GM21423 (cell line): ENCODE data around the gene SFMBT2.
A peak's percentile ranks its signal among the peaks of the same experiment; 100 is the strongest.
"Not testable (repeated sequence)": the region's sequence is repeated elsewhere in the genome, so short reads cannot be mapped to it uniquely, and the experiment has no call there.

Experiments used
- ATAC-seq: cut with Tn5 transposase; IDR thresholded peaks from one replicate; pipeline ENCODE4 v1.9.1; 2021; ENCODE audit warnings: mild to moderate bottlenecking, moderate library complexity; ENCODE audit not compliant: unreplicated experiment

Gene SFMBT2

DNA sequence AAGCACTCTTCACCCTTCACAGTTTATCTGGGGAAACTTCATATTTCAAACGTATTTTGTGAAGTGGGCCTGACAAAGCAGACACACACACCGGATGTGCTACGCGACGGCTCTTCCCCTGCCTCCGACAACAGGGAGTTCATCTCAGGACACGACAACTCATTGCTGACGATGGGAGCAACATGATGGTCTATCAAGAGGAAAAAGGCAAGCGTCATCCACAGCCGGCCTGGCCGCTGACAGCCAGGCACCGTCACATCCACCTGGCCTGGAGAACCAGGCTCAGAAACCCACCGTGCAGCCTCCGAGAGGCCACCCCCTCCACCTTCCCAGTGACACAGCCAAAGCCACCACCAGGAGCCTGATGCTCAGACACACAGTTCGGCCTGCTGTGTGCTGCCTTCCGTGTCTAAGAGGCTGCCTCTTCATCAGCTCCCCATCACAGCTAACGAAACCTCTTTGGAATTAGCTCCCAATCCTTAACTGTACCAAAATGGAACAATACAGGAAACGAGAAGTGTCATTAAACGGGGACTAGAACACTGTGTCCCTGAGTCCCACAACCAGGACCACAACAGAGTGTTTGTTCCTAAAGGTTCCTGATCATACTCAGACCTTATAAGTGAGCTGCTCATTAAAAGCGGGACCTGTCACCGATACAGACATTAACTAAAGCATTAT lies 76.7 kb downstream of the SFMBT2 start:
- no peak for ATAC-seq

DNA sequence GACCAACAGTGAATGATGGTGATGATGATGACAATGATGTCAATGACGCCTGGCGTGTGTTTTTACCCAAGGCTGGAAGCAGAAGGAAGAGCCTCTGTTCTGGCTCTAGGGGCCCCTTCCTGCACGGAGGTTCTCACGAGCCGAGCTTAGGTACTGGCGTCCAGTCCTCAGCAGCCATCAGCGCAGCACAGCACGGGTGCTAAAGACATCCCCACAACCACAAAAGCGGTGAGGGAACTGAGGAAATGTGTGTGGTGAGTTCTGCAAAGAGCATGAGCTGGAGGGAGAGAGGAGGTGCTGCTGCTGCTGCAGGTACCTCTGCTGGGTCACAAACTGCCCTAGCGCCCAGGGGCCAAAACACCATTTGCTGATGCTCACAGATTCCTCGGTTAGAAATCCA lies 81.6 kb downstream of the SFMBT2 start:
- ATAC-seq = no peak

DNA sequence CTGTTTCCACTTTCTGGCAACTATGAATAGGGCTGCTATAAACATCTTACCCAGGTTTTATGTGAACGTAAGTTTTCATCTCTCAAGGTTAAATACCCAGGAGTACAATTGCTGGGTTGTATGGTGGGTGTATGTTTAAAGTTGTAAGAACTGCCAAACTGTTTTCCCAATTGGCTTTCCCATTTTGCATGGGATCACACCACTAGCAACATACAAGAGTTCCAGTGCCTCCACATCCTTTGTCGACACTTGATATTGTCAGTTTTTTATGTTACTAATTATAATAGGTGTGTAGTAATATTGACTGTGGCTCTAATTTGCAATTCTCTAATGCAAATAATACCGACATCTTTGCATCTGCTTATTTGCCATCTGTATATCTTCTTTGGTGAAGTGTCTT lies 82.9 kb downstream of the SFMBT2 start:
- ATAC-seq = no peak

DNA sequence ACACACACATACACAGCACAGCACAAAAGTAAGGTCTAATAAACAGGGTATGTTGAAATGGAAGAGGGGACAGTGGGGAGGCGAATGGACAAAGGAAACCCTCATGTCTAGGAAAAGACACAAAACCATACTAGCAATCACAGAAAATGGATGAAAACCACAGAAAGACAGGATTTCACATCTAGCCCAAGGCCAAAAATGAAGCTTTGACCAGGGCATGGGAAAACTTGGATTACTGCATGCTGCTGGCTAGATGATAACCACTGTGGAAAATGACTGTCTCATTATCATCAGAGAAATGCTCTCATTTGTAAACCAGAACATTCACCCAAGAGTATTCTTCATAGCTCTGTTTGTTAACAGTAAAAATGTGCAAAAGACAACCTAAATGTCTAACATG lies 88.2 kb downstream of the SFMBT2 start:
- ATAC-seq = no peak

DNA sequence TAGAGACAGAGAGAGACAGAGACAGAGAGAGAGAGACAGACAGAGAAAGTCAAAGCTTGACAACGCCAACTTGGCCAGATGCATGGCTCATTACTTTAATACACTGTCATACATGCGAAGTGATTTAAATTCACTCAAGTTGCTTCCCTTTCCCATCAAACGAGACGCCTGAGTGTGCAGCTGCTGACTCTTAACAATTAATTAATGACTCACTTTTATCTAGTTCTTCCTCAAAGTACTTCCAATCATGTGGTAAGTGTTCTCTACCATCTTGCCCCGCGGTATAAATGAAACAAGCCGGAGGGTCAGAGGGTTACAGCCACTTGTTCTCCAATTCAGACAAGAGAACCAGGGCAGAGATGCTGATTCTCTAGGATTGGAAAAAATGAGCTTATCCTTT lies 90.8 kb downstream of the SFMBT2 start:
- no peak for ATAC-seq

DNA sequence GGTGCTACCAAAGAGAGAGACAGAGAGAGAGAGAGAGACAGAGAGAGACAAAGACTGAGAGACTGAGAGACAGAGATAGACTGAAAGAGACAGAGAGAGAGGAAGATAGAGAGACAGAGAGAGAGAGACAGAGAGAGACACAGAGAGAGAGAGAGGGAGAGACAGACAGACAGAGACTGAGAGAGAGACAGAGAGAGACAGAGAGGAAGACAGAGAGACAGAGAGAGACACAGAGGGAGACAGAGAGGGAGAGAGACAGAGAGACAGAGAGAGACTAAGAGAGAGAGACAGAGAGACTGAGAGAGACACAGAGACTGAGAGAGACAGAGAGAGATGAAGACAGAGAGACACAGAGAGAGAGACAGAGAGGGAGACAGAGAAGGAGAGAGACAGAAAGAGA lies 91.2 kb downstream of the SFMBT2 start:
- peak; percentile 6 for ATAC-seq

DNA sequence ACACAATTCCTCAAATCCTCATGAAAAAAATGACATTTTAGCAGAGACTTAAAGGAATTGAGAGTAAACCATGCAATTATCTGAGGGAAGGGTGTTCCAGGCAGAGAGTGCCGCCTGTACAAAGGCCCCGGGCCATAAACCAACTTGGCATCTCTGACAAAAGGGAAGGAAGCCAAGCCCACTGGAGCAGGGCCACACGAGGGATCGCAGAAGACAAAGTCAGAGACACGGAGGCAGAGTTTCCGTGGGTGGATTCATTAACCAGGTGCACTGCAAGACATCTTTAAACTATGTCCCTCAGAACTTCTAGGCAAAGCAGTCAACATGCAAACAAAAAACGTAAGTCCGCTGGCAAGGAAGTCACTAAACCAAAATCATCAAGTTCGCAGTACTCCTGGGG lies 92.0 kb downstream of the SFMBT2 start:
- ATAC-seq = peak; percentile 36

DNA sequence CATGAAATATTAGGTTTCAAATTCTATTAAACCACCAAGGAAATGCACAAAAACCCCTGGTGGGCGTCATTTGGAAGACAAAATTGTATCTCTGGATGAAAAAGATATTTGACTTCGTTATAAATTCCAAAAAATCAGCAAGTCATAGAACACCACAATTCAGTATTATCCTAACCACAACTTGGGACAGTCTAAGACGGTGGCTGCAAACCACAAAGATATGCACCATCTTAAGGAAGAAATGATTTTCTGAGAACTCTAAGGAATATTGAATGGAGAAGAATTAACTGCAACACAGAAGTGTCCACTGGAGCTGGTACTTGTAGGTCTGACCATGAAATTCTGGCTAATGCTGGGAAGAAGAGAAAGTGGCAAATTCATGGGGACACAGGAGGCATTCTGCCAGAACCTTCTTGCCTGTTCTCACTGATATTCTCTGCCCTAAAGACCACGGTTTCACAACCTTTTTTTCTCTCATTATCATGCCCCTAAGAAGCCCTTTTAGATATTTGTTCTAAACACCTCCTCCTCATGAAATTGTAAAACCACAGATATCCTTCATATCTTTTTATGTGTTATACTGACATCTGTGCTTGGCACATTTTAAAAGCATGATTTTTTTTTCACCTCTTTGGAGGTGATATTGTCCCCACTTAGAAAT lies 92.9 kb downstream of the SFMBT2 start:
- ATAC-seq = no peak

DNA sequence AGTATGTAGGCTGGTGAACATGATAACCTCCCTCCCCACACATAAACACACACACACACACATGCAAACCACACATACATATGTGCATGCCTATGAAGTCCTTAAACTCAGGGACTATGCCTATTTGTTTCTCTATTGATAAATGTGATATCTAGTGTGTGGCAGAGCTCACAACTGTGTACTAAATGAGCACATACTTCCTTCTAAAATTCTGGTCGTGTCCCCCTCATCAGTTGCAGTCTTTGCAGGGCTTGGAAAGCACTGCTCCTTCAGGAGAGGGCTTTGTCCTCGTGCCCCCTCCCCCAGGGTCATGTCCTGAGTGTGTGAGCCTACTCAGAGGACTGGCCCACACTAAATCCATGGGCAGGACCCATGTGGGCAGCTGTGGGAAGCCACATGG lies 94.0 kb downstream of the SFMBT2 start:
- ATAC-seq = no peak

DNA sequence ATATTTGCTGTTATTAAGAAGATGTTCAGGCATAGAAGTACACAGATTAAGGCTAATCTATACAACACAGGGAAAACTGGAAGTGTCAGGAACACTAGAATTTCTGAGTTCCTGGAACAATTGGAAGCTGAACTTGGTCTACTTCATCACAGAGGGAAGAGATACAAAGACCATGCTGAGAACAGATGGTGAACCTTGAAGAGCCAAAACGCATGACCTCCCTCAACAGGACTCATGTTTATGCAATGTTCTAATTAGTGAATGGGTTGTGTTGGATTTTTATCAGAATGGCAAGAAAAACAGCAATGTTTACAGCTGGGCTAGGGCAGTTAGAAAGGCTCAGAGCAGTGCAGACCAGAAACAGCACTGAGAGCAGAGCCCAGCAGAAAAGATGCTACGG lies 94.9 kb downstream of the SFMBT2 start:
- no peak for ATAC-seq

DNA sequence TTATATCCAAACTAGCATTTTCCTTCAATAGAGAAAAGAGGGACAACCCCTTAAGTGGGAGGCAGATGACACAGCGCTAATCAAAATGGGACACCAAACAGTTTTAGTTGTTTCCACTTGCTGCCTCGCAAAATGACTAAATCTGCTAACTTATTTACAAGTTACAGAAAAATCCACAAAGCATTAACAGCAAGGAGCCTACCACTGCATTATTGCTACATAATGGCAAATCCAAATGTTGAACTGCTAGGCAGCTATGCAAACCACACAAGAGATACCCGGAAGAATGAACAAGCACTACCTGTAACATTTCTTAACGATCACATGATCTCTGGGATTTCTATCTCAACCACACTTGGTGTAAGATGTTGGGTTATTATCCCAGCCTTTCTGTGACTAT lies 96.7 kb downstream of the SFMBT2 start:
- ATAC-seq = no peak

DNA sequence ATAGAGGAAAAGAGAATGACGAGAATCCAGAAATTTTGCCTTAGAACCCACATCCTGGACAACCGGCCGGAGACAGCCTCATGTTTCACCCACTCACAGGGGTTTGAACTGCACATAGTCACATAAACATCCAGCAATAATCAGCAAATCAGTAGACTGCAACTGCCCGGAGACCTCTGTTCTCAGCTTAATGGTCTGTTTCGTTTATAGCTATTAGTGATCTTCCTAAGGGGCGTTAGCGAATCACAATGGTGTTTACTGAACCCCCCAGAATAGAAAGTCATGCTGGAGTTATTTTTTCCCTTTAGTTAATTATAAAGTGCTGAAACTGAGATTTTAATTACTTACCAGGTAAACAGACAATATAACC lies 98.4 kb downstream of the SFMBT2 start:
- no peak for ATAC-seq

DNA sequence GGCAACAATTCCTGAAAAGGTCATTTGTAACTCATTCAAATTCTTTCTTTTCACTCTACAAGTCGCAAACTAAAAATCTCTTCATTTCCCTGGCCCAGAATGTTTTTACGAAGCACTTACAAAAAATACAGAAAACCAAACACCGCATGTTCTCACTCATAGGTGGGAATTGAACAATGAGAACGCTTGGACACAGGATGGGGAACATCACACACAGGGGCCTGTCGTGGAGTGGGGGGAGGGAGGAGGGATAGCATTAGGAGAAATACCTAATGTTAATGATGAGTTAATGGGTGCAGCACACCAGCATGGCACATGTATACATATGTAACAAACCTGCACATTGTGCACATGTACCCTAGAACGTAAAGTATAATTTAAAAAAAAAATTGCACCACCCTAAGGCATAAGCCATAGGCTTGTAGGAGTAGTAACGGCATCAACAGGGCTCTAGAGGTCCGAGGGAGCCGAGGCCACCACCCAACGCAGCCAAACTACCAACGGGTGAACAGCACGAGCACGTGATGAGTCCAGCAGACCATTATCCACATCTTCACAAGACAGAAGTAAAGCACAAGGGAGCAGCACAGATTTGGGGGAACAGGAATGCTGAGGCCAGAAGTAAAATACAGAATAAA lies 98.9 kb downstream of the SFMBT2 start:
- not testable (repeated sequence) for ATAC-seq

DNA sequence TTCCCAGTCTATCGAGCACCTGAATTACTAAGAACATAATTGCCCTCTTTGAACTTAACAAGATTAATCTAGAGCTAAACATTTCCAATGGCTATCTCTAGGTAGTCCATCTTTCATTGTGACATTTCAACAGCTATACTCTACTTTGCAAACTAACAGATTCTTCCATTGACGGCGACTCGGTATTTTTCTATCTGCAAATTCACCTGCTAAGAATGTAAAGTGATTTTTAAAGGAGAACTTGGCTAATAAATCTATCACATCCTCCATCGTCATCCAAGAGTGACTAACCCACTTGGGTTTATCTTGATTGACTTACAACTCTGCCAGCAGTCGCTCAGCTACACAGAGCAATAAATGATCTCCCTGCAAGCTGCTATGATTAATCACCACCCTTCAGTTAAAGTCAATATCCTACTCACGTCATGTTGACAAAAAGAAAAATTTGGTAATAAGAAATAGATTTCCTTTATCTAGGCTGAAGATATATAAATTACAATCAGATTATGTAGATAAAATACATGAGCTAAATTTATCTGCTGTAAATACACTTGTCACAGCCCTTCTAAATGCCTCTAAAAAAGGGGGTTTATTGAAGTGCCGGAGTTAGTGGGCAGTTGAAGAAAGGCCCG lies 99.5 kb downstream of the SFMBT2 start:
- ATAC-seq = no peak

DNA sequence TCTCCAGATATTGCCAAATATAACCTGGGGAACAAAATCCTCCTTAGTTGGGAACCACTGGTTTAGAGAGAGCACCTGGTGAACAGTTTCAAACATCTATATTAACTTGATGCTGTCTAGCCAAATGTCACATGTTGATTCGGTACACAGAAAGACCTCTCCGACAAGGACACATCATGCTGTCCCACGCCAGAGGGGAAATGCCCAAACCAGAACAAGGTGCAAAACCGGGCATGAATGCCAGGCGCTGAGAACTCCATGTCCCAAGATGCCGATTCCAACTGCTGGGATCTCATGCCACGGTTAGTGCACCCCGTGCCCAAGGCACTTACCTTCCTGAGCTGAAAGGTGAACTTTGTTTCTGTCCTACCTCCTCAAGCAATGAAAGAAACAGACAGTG lies 100.8 kb downstream of the SFMBT2 start:
- ATAC-seq = no peak

DNA sequence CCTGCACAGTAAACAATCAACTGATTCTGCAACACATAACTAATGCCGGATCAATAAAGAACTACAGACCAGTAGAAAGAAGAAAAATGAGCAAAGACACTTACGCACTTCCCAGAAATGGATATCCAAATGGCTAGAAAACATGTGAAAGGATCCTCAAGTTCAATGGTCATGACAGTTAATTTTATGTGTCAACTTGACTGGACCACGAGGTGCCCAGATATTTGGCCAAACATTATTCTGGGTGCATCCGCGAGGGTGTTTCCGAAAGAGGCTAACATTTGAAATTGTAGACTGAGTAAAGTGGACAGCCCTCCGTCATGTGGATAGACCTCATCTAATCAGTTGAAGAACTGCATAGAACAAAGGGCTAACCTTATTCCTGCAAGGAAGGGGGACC lies 102.0 kb downstream of the SFMBT2 start:
- no peak for ATAC-seq

DNA sequence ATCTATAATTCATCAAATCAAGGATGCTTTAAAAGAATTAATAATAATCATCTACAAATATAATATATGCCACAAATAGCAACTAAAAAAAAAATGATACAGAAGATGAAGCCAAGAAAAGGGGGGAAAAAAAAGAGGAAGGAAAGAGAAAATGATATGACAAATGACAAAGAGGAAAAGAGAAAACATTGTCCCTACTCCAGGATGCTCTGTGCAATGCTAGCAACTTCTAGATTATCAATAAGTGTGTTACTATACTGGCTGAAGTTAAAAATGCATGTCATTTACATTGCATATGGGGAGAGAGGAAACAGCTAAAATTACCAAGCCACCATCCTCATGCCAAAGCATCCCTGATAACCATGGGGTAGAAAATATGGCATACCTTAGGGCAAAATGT lies 104.2 kb downstream of the SFMBT2 start:
- ATAC-seq = no peak

DNA sequence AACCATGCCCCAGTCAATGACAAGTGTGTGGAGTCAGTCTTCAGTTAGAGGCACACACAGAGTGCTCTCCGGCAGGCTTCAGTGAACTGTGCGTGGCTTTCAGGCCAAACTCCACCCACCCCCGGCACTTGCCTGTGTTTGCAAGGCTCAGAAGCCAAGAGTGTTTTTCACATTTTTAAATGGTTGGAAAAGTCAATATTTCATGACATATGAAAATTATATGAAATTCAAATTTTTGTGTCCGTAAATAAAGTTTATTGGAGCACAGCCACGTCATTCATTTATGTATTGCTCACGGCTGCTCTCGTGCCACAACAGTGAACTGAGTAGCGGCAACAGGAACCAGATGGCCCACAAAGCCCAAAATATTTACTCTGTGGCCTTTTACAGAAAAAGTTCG lies 104.7 kb downstream of the SFMBT2 start:
- ATAC-seq = peak; percentile 60

DNA sequence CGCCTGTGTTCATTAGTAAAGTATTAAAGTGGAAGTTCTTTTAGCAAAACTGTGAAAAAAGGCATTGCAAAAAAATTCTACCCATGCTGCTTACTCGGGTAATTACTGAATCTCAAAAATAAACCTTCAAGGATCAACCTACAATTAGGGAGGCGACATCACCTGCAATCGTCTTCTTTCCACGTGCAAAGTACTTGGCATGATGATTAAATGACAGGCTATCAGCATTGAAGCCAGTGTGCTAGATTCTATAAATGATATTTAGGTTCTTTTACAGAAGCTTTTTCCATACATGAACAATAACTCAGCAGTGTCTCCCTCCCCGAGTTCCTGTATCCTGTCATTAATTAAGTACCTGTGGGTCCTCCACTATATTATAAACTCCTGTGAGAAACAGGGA lies 105.8 kb downstream of the SFMBT2 start:
- no peak for ATAC-seq

DNA sequence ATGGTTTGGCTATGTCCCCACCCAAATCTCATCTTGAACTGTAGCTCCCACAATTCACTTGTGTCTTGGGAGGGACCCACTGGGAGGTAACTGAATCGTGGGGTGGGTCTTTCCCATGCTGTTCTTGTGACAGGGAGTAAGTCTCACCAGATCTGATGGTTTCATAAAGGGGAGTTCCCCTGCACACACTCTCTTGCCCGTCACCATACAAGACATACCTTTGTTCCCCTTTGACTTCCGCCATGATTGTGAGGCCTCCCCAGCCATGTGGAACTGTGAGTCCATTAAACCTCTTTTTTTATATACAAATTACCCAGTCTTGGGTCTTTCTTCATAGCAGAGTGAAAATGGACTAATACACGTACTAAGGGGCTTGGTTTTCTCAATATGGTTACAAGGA lies 106.7 kb downstream of the SFMBT2 start:
- ATAC-seq = no peak

DNA sequence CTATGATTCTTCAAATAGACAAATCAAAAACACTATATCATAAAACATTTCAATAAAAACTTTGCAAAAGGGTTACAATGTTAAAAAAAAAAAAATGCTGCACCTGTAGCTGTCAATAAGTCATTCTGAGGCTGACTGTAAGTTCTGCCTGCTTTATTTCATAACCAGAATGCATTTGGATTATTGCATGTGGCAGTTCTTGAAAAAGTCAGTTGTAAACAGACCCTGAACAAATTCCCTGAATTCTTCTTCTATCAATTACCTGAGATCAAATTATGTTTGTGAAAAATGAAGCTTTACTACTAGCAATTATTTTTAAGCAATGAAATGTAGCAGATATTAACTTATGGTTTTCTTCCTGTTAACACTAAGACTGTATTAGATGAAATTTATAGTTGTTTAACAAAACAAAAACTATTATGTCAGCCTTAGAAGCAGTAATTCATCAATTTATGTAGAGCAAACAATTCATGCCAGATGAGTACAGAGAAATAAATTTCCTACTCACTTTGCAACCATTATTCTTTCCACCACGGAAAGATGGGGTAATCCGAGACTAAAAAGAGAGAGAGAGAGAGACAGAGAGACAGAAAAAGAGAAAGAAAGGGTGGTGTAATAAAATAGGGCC lies 107.8 kb downstream of the SFMBT2 start:
- no peak for ATAC-seq
